HK-2 (cell line): Measurements from ENCODE around the gene MEGF6.

ENCODE experiments used
- DNase-seq: peaks from one replicate; pipeline ENCODE4 v3.0.0-alpha.2; 2018; ENCODE audit not compliant: unreplicated experiment

The MEGF6 gene

DNA sequence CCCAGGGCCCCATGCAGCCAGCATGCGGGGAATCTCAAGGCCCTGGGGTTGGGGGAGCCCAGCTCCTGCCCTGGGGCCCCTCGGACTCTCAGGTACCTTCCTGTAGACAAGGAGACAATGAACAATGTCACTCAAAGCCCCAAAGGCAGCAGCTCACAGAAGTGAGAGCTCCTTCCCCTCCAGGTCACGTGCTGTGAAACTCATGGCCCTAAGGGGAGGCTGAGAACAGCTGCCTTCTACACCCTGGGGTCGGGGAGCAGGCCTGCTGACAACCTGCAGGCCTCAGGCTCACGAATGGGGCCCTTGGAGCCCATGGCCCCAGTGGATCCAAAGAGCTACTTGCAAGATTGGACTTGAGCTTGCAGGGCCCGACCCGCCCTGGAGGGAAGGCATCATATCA is 3.2 kb downstream of the MEGF6 start:
- no peak for DNase-seq

DNA sequence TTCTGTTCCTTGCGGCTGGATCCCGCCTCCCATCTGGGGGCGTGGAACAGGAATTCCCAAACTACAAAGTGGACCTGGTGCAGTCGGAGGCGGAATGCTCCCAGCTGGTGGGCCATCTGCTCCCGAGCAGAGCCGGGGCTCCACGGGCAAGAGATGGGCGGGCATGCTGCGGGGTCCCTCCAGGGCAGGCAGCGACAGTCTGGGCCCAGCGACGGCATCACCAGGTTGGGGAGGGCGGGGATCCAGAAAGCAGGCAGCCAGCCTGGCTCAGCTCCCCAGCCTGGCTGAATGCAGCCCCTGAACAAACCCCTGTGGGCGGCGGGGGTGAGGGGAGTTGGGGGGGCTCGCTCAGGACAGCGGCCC is 3.6 kb downstream of the MEGF6 start:
- DNase-seq: no peak

DNA sequence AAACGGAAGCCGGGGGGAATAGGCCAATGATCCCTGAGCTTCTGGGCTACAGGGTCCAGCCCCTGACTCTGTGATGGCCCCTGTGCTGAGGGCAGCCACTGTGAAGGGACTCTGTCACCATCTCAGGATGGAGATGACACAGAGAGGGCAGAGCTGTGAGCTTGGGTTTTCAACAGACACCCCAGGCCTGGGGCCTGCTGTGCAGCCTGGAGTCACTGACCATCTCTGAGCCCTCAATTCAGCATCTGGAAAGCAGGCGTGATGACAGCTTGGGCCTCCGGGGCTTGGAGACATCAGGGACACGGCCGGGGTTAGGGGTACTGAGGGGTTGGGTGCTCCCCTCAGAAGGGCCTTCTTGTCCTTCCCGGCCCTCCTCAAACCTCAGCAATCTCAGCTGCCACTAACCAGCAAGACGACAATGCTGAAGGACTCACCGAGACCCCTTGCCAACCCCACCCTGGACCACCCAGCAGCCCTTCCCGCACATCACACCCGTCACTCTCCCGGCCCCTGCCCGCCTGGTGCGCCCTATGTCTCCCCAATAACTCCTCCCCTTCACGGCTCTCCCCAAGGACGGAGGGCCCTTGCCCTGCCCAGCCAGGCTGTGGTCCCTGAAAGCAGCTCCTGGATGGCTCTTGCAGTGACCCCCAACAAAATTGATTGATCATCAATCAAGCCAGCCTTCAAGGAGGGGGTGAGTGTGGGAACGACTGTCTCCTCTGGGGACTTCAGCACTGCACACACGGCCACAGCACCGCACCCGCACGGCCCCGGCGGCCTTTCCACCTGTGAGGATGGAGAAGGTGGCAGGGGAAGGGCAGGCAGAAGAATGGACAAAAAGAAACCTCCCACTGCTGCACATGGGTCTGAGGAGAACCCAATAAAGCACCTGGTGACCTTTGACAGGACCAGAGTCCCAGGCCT is 4.3 kb downstream of the MEGF6 start:
- DNase-seq: no peak

DNA sequence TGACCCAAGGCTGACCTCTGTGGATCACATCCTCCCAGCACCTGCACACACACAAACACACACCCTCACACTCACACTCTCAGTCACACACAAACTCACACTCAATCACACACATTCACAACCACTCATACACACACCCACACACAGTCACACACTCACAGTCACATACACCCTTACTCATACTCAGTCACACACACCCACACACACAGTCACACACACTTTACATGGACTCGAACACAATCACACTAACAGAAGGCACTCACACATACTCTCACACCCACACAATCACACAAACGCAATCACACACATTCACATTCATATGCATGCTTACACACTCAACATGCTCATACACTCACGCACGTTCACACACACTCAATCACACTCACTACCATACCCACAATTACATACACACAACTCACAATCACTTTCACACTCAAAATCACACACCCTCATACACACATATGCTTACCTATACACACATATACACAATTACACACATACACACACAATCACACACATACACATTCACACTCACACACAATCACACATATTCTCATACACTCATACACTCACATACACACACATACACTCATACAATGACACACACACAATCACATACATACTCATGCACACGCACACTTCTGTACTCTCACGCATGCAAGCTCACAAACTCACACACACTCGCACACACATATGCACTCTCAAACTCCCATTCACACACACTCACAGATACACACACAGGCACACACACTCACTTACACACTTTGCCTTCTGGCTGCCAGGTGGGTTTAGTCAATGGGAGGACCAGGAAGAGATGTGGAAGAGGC is 6.1 kb downstream of the MEGF6 start:
- DNase-seq: no peak

DNA sequence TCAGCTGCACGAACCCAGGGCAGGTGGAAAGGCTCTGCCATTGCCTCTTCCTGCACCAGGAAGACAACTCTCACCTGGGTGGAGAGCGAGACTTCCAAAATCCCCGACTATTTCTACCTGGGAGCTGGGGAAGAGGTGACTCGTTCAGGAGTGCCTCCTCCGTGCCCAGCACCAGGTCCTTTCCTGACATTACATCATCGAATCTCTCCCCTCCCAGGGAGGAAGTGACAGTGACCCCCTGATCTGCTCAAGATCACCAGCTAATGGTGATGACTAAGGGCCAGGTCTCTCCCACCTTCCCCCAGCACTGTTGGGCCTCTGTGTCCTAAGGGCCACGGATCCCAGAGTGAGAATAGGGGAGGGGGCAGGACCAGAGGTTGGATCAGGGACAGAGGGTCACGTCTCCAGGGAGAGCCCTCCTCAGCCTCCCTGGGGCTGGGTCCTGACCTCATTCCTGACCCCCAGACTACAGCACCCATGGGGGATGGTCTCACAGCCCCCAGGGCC is 6.8 kb downstream of the MEGF6 start:
- DNase-seq: peak; percentile 21

DNA sequence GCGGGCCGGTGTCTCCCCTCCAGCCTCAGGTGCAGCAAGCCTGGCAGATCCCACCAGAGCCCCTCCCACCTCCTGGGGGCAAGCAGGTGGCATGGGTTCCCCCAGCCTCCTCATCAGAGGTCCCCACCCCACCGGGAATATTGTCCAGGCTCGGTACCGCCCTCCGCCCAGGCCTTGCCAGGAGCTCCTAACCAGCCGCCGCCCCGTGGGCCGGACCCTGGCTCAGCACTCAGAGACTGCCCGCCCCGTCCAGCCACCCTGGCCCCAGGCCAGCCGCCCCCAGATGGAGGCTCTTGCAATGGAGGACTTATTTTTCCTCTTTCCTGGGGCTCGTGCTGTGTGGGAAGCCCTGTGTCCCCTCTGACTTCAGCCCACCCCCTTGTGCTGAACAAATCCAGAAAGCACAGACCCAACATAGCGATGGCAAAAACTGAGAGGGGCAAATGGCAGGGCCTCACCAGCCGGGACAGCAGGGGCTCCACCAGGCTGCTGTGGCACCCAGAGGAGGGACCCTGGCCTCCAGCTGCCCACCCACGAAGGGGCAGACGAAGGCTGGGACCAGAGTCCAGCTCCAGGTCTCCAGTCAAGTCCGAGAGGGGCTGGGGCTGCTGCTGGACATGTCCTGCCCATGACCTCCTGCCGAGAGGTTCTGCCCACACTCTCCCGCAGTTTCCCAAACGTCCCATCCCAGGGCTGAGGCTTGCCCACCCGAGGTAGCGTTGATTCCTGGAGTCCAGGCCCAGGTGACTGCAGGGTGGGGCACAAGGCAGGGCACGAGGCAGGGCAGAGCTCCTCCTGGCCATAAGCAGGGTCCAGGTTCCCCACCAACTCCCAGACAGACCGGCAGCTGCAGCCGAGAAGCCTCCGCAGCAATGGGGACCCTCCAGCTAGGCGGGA is 7.5 kb downstream of the MEGF6 start:
- no peak for DNase-seq

DNA sequence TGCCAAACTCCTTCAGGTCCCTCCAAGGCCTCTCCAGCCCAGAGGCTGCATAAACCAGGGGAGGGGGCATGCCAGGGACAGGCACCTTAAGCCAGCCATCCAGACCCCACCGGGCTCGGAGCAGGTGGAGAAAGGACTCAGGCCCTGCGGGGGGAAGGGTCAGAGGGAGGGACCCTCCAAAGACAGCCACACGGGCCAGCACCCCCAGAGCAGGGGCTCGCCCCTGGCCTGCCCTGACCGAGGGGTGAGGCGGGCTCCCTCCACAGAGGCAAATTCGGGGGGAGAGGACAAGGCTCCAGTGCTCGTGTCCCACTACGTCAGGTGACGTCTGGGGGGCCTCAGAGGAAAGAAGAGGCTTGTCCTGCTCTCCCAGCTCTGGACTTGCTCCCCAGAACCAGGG is 8.2 kb downstream of the MEGF6 start:
- DNase-seq: no peak

DNA sequence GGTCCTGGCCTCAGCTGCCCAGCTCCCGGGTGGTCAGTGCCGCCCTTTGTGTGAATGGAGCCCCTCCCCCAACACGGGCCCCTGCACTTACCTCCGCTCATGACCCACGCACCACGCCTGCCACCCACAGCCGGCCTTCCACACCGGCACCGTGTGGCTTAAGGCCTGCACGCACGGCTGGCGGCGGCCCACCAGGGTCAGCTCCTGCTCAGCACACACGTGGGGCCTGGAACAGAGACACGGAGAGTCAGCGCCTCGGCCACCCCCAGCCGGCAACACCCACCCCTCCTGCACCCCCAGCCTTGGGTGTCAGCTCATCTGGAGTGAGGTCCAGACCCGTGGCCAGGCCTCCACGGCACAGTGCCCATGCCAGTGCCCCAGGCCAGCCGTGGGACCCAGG is 8.9 kb downstream of the MEGF6 start:
- DNase-seq: no peak

DNA sequence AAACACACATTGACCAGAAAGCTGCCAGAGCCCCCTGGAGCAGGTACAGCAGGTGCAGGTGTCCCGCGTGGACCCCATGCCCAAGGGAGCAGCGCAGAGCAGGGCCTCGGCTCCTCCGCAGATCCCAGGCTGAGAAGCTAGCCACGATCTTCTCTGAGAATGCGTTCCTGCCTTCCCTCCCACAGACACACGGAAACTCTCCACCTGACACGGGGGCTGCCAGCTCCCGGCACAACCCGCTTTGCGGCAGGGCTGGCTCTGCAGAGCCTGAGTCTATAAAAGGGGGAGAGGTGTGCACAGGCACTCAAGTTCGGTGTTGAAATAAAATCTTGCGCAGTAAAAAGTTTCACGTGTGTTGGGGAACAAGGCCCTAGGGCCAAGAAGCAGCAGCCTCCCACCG is 9.6 kb downstream of the MEGF6 start:
- no peak for DNase-seq

DNA sequence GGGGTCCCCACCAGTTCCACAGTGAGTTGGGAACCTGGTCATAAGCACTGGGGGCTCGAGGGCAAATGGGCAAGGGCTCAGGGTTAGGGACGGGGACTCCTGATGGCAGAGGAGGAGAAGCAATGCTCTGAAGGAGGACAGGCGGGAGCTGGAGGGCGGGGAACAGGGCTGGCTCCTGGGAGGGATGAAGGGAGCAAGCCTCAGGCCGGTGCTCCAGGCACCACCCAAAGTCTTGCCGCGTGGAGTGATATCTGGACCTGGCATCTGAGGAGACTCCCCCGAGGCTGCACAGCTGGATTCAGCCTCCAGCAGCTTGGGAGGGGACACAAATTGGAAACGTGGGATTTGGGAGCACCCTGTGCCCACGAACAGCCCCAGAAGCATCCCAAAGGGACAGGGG is 11.0 kb downstream of the MEGF6 start:
- DNase-seq: no peak

DNA sequence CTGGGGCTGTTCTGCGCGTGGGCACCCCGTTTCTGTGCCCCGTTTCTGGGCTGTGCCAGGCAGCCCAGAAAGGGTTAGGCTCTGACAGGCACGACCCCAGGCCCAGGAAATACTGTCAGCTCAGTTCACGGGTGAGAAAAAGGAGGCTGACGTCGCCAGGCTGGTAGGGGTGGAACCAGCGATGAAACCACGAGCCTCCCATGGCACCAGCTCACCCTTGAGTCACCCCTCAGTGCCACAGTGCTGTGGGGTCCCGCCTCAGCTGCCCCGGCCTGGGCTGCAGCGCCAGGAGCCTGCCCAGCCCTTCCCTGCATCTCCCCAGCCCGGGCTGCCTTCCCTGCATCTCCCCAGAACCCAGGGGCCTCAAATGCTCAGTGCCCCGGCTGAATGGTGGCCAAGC is 11.5 kb downstream of the MEGF6 start:
- DNase-seq: no peak

DNA sequence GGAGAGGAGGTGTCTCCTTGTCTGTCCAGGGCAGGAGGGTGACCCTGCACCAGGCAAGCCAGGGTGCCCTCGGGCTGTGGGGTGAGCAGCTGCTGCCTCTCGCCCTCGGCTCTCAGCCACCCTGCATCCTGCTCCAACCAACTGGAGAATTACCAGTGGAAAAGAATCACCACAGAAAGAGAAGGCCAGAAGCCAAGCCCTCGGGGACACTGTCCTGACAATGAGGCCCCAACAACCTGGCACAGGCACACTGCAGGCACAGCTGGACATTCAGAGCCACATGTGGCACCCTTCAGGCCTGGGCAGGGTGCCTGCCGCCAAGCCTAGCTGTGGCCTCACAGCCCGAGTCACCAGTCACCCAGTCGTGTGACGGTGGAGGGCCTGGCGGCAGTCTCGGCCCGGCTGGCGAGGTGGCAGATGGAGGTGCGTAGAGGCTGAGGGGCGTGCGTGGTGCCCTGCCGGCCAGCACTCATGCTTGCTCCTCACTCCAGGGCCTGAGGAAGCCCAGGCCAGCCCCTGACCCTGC is 12.0 kb downstream of the MEGF6 start:
- no peak for DNase-seq

DNA sequence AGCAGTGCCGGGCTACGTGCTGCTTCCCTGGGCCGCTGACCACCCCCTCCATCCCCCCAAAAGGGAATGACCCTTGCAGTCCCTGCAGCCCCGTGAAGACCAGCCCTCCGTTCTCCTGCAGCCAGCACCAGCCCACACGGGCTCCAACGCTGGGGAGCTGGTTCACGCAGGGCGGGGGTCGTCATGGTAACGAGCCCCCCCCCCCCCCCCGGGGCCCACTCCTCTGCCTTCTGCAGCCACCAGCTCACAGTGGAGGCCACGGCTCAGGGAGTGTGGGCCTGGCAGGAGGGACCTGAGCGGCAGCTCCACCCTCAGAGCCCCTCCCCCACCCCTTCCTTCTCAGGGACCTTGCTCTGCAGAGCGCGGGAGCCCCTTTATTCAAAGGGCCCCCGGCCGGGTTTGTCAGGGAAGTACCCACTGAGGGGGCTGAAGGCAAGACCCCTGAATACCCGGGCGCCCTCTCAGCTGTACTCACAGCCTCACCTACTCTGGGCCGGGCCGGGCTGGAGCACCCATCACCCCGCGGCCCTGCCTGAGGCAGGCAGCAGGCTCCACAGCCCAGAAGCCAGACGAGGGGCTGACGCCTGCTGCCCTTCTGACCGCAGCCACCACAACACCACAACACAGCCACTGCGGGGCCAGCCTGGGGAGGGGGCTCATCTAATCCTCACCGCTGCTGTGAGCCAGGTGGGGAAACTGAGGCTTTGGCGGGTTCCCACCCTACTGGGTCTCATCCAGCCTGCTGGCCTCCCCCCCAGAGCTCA is 12.6 kb downstream of the MEGF6 start:
- no peak for DNase-seq

DNA sequence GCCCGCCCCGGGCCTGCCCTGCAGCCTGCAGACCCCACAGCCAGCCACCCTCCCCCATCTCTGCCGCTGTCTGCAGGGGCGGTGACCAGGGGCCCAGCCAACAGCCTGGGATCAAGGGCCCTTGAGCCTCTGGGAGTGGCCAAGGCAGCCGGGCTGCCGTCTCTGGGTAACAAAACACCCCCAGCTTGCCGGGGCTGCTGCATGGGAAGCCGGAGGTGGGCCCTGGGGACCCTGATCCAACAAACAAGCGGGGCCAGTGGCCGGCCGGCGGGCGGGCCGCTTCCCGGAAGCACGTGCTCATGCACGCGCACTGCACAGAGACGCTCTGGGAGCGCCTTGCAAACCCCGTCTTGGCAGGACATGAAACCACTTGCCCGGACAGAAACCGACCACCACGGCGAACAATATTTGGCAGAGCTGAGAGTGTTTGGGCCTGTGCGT is 13.2 kb downstream of the MEGF6 start:
- no peak for DNase-seq

DNA sequence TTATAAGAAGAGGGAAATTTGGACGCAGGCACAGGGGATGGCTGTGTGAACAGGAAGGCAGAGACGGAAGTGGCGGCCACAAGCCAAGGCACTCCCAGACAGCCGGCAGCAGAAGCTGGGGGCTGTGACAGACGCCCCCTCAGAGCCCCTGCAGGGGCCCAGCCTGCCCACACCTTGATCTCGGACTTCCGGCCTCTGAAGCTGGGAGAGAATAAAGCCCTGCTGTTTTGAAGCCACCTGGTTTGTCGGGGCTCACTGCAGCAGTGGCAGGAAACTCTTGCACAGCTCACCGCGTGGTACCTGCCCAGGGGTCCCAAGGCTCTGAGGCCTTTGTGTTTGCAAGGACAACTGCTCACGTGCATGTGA is 13.7 kb downstream of the MEGF6 start:
- no peak for DNase-seq

DNA sequence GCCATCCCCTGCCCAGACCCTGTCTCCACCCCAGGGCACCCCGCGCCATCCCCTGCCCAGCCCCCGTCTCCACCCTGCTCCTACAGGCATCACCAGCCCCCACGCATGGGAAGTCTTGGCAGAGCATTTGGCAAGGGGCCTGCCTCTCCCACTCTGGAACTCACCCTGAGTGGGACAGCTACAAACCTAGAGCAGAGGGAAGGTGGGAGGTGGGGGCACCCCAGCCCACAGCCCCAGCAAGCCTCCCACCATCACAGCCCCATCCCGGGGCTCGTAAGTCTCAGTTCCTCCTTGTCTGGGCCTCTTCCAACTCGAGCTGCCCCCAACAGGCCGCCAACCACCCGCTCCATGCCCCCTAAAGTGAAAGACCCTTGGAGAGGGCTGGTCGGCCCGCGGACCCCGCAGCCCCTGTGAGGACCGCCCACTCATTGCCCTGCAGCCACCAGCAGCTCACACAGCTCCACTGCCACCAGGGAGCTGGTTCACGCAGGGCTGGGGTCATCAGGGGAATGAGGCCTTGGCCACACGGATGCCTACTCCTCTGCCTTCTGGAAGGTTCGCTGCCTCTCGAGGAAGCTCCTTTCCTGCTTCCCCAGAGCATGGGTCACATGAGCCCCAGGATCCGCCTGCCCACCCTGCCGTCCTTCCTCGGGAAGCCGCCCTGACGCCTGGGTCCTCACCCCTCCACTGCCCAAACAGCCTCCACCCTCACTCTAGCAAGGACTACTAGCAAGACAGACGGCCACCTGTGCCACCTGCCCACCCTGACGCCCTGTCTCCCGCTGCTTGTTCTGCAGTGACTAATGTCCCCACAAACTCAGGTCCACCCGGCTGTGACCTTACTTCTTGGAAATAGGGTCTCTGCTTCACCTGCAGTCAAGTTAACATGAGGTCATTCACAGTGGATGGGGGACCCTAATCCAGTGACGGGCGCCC is 14.4 kb downstream of the MEGF6 start:
- DNase-seq: no peak

DNA sequence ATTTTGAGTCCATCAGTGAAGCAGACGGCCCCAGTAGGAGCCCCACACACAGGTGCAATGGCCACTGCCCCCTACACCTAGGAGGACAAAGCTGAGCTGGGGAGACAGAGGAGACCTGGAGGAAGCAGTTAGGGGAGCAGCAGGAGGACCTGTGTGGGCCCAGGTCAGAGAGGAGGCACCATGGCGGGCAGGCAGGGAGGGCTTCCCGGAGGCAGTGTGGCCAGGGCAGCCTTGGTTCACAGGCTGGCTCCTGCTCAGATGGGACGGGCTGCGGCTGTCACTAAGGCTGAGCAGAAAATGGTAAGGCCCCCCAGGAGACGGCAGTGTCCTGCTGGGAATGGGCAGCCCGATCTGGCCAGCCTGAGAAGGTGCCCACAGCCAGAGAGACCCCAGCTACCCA is 15.4 kb downstream of the MEGF6 start:
- no peak for DNase-seq

DNA sequence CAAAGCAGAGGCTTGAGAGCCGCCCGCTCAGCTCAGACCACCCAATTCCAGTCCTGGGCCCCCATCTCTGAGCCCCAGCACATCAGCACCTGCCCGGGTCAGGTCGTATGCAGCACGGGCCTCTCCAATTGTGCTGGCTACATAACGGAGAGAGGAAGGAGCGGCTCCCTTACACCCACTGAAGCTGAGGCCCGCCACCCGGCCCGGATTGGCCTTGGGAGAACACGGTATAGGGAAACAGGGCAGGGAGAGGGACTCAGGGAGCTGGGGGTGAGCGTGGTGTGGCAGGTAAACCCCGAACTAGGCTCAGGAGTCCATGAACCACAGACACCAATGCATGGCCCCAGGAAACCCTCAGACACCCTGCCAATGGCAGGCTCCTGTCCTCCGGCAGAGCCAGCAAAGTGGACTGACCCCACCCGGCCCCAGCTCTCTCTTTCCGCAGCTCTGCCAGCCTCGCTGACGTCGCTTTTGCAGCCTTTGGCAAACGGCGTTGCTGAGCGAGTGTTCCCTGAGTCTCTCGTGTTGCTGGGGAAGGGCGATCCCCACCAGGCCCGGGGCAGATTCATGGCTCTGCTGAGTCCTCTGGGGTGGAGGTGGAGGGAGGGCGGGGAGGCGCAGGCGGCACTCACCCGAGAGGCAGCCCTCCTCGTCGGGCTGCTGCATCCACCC is 16.5 kb downstream of the MEGF6 start:
- DNase-seq: no peak

DNA sequence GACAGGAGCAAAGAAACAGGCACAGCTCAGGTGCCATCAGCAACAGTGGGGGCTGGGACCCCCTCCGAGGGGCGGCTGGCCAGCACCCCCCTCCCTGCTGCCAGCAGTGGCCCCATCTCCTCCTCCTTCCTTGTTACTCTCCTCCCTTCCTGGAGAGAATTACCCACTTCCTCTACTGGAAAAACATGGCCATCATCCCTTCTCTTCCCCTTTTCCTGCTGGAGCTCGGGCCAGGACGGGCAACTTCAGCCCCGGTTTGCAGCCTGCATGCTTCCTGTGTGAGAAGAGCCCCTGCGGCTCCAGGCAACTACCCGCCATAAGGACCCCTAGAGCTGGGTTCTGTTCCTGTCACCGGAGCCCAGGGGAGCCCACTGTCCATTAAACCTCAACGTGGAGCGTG is 17.6 kb downstream of the MEGF6 start:
- no peak for DNase-seq
